BJ (cell line): ENCODE results near the gene DPYD. TPM values are rescaled to one million over a fixed set of nuclear protein-coding genes. Genes with fewer than 3 reads are reported as not detected.

ENCODE experiments used
- CTCF ChIA-PET: fragments of 350-600 bp; formaldehyde crosslinking; extraction: SDS; loops from one replicate; lab custom pipeline; 2021; ENCODE audit warnings: antibody characterized with exemption, inconsistent platforms; lab: Yijun Ruan, JAX
- POLR2A ChIA-PET: fragments of 300-600 bp; sonication (Branson Sonifier 250); formaldehyde crosslinking; extraction: SDS; loops from one replicate; lab custom pipeline; 2021; ENCODE audit warnings: antibody characterized with exemption; lab: Charles Lee
- DNase-seq: peaks from one replicate; pipeline ENCODE4 v3.0.0-alpha.2; 2011; ENCODE audit warnings: low read depth
- H3K27me3 ChIP-seq: 2 replicates; pipeline ENCODE4 v1.6.0; 2011; ENCODE audit warnings: low read length; ENCODE audit not compliant: control insufficient read depth, insufficient read depth
- H3K36me3 ChIP-seq: 2 replicates; pipeline ENCODE4 v1.5.1; 2011; ENCODE audit warnings: low read length; ENCODE audit not compliant: control insufficient read depth, insufficient read depth
- H3K4me3 ChIP-seq: 2 replicates; pipeline ENCODE4 v1.5.1; 2011; ENCODE audit warnings: low read depth, mild to moderate bottlenecking, control low read depth, low read length
- CTCF ChIP-seq: IDR thresholded peaks from 2 replicates; pipeline ENCODE4 v1.5.1; 2011; ENCODE audit warnings: low read depth, mild to moderate bottlenecking, control low read depth, inconsistent platforms, low read length, moderate library complexity; ENCODE audit not compliant: insufficient read depth
- polyA plus RNA-seq: library from polyadenylated mRNA; depleted of rRNA; stranded (reverse); fragments of >200 nt; gene quantifications from 2 replicates; pipeline ENCODE4 v1.2.3, GENCODE V29; 2011

Gene DPYD
- polyA plus RNA-seq, 1 experiment, result 13.1 TPM

GRCh38 chr1:97204468-97204867, 716.4 kb downstream of the DPYD start:
- Histone ChIP-seq H3K4me3 (no peak overlapping the region), H3K36me3 (no peaks in the 10 kb centered on the region), H3K27me3 (no peaks in the 10 kb centered on the region)
- ChIA-PET CTCF (no interaction called here), POLR2A (no interaction called here)
- DNase-seq, result peak; percentile 23
- no peak for TF ChIP-seq CTCF

GRCh38 chr1:97202481-97203380, 718.1 kb downstream of the DPYD start:
- ChIA-PET POLR2A (no interaction called here), CTCF (no interaction called here)
- H3K4me3 ChIP-seq, result no peak overlapping the region
- H3K36me3 ChIP-seq, result no peaks in the 10 kb centered on the region
- DNase-seq, result no peak
- no peak for TF ChIP-seq CTCF
- H3K27me3 ChIP-seq, result no peaks in the 10 kb centered on the region

GRCh38 chr1:97201641-97202040, 719.2 kb downstream of the DPYD start:
- DNase-seq, result no peak
- ChIA-PET CTCF (no interaction called here), POLR2A (no interaction called here)
- H3K27me3 ChIP-seq, result no peaks in the 10 kb centered on the region
- no peaks in the 10 kb centered on the region for H3K36me3 ChIP-seq
- H3K4me3 ChIP-seq, result no peak overlapping the region
- no peak for TF ChIP-seq CTCF

GRCh38 chr1:97200595-97200994, 720.2 kb downstream of the DPYD start:
- POLR2A ChIA-PET, result no interaction called here
- H3K4me3 ChIP-seq, result no peak overlapping the region
- no peak for TF ChIP-seq CTCF
- DNase-seq, result no peak
- no peaks in the 10 kb centered on the region for H3K27me3 ChIP-seq
- CTCF ChIA-PET, result interaction anchor here (1.0 to 1.5 kb wide), 2 partner anchors 8 to 10 kb away, joined by 3 read pairs; no protein-coding TSS in a partner anchor
- no peaks in the 10 kb centered on the region for H3K36me3 ChIP-seq

- CTCF ChIA-PET, result no interaction called here
- no peak overlapping the region for H3K4me3 ChIP-seq
- no peak for DNase-seq
- POLR2A ChIA-PET, result no interaction called here
- no peaks in the 10 kb centered on the region for H3K27me3 ChIP-seq
- TF ChIP-seq CTCF, result no peak
- H3K36me3 ChIP-seq, result 0 out of 2 replicates have a peak, but pooled peaks cover 1% of the 10 kb centered on the region
These were observed 723.9 kb downstream of the DPYD start for GRCh38 chr1:97196825-97197516.
